NCI-H2107 treated with DMSO at 0.1 percent for 48 hours (cell line): ENCODE data around the gene TPP2.

Experiments used
- DNase-seq: peaks from one replicate; lab custom pipeline; 2025; ENCODE audit not compliant: unreplicated experiment; lab: John Stamatoyannopoulos, UW

Gene TPP2

GRCh38 chr13:102593466-102593865 is 3.3 kb upstream of the TPP2 start:
- no peak for DNase-seq

GRCh38 chr13:102597029-102597961 is 509 bp downstream of the TPP2 start:
- DNase-seq: no peak

- no peak for DNase-seq
Measured at GRCh38 chr13:102598061-102598460, 1.3 kb downstream of the TPP2 start.

- no peak for DNase-seq
Measured at GRCh38 chr13:102599426-102600012, 2.7 kb downstream of the TPP2 start.

- DNase-seq: no peak
Measured at GRCh38 chr13:102606537-102607309, 9.9 kb downstream of the TPP2 start.

GRCh38 chr13:102608974-102609373 is 12.2 kb downstream of the TPP2 start:
- DNase-seq: no peak

- no peak for DNase-seq
Measured at GRCh38 chr13:102609696-102610095, 12.9 kb downstream of the TPP2 start.

GRCh38 chr13:102610296-102610895 is 13.6 kb downstream of the TPP2 start:
- DNase-seq: no peak

GRCh38 chr13:102617697-102618350 is 21.0 kb downstream of the TPP2 start:
- peak; percentile 2 for DNase-seq

- peak; percentile 18 for DNase-seq
Measured at GRCh38 chr13:102620516-102620915, 23.7 kb downstream of the TPP2 start.

GRCh38 chr13:102626928-102627327 is 30.1 kb downstream of the TPP2 start:
- DNase-seq: no peak

GRCh38 chr13:102628559-102628958 is 31.8 kb downstream of the TPP2 start:
- DNase-seq: no peak

GRCh38 chr13:102631198-102631597 is 34.4 kb downstream of the TPP2 start:
- no peak for DNase-seq

- no peak for DNase-seq
Measured at GRCh38 chr13:102638741-102639140, 42.0 kb downstream of the TPP2 start.

- DNase-seq: no peak
Measured at GRCh38 chr13:102642029-102642428, 45.2 kb downstream of the TPP2 start.

- peak; percentile 56 for DNase-seq
Measured at GRCh38 chr13:102642475-102642874, 45.7 kb downstream of the TPP2 start.

GRCh38 chr13:102643656-102644055 is 46.9 kb downstream of the TPP2 start:
- no peak for DNase-seq

- no peak for DNase-seq
Measured at GRCh38 chr13:102645701-102646100, 48.9 kb downstream of the TPP2 start.

GRCh38 chr13:102648046-102648445 is 51.3 kb downstream of the TPP2 start:
- peak; percentile 12 for DNase-seq

GRCh38 chr13:102650444-102650843 is 53.7 kb downstream of the TPP2 start:
- DNase-seq: no peak

GRCh38 chr13:102651392-102651791 is 54.6 kb downstream of the TPP2 start:
- DNase-seq: no peak
